ENCODE data around the gene PGA3. TPM values are rescaled to one million over a fixed set of nuclear protein-coding genes. Genes with fewer than 3 reads are reported as not detected.
A peak's percentile ranks its signal among the peaks of the same experiment; 100 is the strongest.
"Not testable (repeated sequence)": the region's sequence is repeated elsewhere in the genome, so short reads cannot be mapped to it uniquely, and the experiment has no call there.

The PGA3 gene
- total RNA-seq, 1 donor from 2014 or later, result not detected

GRCh38 chr11:61232548-61233145 lies 29.3 kb downstream of the PGA3 start:
- ATAC-seq; intact Hi-C loops (cut with micrococcal nuclease); DNase-seq: not testable (repeated sequence)

- ATAC-seq; DNase-seq; intact Hi-C loops (cut with micrococcal nuclease): not testable (repeated sequence)
Observed at GRCh38 chr11:61237130-61237529, 33.8 kb downstream of the PGA3 start.

- intact Hi-C loops (cut with micrococcal nuclease); ATAC-seq; DNase-seq: not testable (repeated sequence)
Observed at GRCh38 chr11:61240288-61240687, 37.0 kb downstream of the PGA3 start.

GRCh38 chr11:61240875-61241274 lies 37.6 kb downstream of the PGA3 start, which contains the start of gene PGA5:
Gene PGA5, plus strand, starts transcription at chr11:61241175. Its CDS starts 52 bp downstream, at chr11:61241227.
- ATAC-seq; intact Hi-C loops (cut with micrococcal nuclease); DNase-seq: not testable (repeated sequence)

- intact Hi-C loops (cut with micrococcal nuclease); DNase-seq: not testable (repeated sequence)
- peak; percentile 66 for ATAC-seq
Observed at GRCh38 chr11:61241526-61241925, 38.2 kb downstream of the PGA3 start.

GRCh38 chr11:61245284-61245964 lies 42.1 kb downstream of the PGA3 start:
- intact Hi-C loops (cut with micrococcal nuclease); DNase-seq; ATAC-seq: not testable (repeated sequence)

- ATAC-seq; intact Hi-C loops (cut with micrococcal nuclease); DNase-seq: not testable (repeated sequence)
Observed at GRCh38 chr11:61248071-61248470, 44.8 kb downstream of the PGA3 start.

- DNase-seq; intact Hi-C loops (cut with micrococcal nuclease): not testable (repeated sequence)
- peak; percentile 60 for ATAC-seq
Observed at GRCh38 chr11:61249201-61249600, 45.9 kb downstream of the PGA3 start.

- ATAC-seq, result peak; percentile 73
- peak; percentile 70 for DNase-seq
Observed at GRCh38 chr11:61250796-61251765, 47.8 kb downstream of the PGA3 start.

GRCh38 chr11:61252332-61252731 lies 49.0 kb downstream of the PGA3 start:
- DNase-seq; intact Hi-C loops (cut with micrococcal nuclease); ATAC-seq: not testable (repeated sequence)

More at GRCh38 chr11:61250796-61251765, 47.8 kb downstream of the PGA3 start:
- intact Hi-C loops (cut with micrococcal nuclease), result not testable (repeated sequence)

- peak; percentile 62 for DNase-seq
- peak; percentile 54 for ATAC-seq
- intact Hi-C loops (cut with micrococcal nuclease), result no loop called here
Observed at GRCh38 chr11:61254403-61255025, 51.2 kb downstream of the PGA3 start.

GRCh38 chr11:61256710-61257482 lies 53.6 kb downstream of the PGA3 start:
- ATAC-seq (no peak), DNase-seq (no peak)
- intact Hi-C loops (cut with micrococcal nuclease), result no loop called here

- ATAC-seq, result no peak
Observed at GRCh38 chr11:61258546-61258945, 55.2 kb downstream of the PGA3 start.

GRCh38 chr11:61259363-61259762 lies 56.0 kb downstream of the PGA3 start:
- intact Hi-C loops (cut with micrococcal nuclease), result no loop called here
- ATAC-seq, result no peak

More at GRCh38 chr11:61258546-61258945, 55.2 kb downstream of the PGA3 start:
- intact Hi-C loops (cut with micrococcal nuclease), result no loop called here
- DNase-seq, result no peak

More at GRCh38 chr11:61259363-61259762, 56.0 kb downstream of the PGA3 start:
- DNase-seq, result no peak
